Right cardiac atrium (tissue), 5 donors: ENCODE data around the gene SPPL2C. TPM values are rescaled to one million over a fixed set of nuclear protein-coding genes. Genes with fewer than 3 reads are reported as not detected.

Source experiments
- ATAC-seq, 2 donors: fragments of 200-7000 bp; cut with Tn5 transposase; one replicate each; pipeline versions ENCODE4 v1.8.0 to v1.9.1; 2020; ENCODE audit warnings: moderate library complexity in 2 of 2, mild to moderate bottlenecking in 1 of 2
- DNase-seq, 3 donors: peaks; one replicate each; pipeline ENCODE4 v3.0.0-alpha.2; 2020
- H3K27ac ChIP-seq: one replicate; pipeline ENCODE4 v1.5.1; 2013; ENCODE audit warnings: mild to moderate bottlenecking, low read length, control low read depth, moderate library complexity
- H3K27me3 ChIP-seq: one replicate; pipeline ENCODE4 v1.6.1; 2013; ENCODE audit not compliant: control insufficient read depth, insufficient read depth
- H3K4me1 ChIP-seq: one replicate; pipeline ENCODE4 v1.6.1; 2013; ENCODE audit warnings: low read length; ENCODE audit not compliant: control insufficient read depth, insufficient read depth
- H3K4me3 ChIP-seq: one replicate; pipeline ENCODE4 v1.5.1; 2013; ENCODE audit warnings: low read length, control low read depth
- H3K9me3 ChIP-seq: one replicate; pipeline ENCODE4 v1.6.1; 2013; ENCODE audit warnings: low read length; ENCODE audit not compliant: control insufficient read depth
- WGBS: extraction: QIAGEN DNeasy Blood & Tissue Kit; methylation state at CpG from one replicate; pipeline ENCODE4 v1.1.7; 2013; 5-methylcytosine and 5-hydroxymethylcytosine counted together
- intact Hi-C, 4 donors: fragments of 100-400 bp; cut with DNase I; formaldehyde crosslinking; loops; one replicate each; pipeline versions ENCODE4 v1.11.0 to v1.14.0; 2022 to 2023
- long read RNA-seq, 4 donors: library from polyadenylated mRNA; unstranded; transcript quantifications; one replicate each; pipeline ENCODE4 v2.0.0, GENCODE V29; 2020 to 2021
- polyA plus RNA-seq: library from polyadenylated mRNA; stranded (reverse); fragments of 200-250 nt; gene quantifications from one replicate; pipeline ENCODE4 v1.2.3, GENCODE V29; 2013
- total RNA-seq, 4 donors: library from RNA; stranded (reverse); fragmentation: NEBNext Ultra II Directional; extraction: Animal tissue kit (Norgen Biotek cat#: 25700); gene quantifications; one replicate each; pipeline ENCODE4 v1.2.1, GENCODE V29; 2021
- donor health status: healthy with polysubstance abuse.
- donor health status: DM: no; HTN: yes; CAD: no.
- donor health status: DM: no; HTN: no; CAD: no.
- donor health status: DM: no; HTN: yes; CAD: no; lungs with severe emphysema.
- donor health status: DM: yes; HTN: yes; CAD: no.

The SPPL2C gene, protein sequence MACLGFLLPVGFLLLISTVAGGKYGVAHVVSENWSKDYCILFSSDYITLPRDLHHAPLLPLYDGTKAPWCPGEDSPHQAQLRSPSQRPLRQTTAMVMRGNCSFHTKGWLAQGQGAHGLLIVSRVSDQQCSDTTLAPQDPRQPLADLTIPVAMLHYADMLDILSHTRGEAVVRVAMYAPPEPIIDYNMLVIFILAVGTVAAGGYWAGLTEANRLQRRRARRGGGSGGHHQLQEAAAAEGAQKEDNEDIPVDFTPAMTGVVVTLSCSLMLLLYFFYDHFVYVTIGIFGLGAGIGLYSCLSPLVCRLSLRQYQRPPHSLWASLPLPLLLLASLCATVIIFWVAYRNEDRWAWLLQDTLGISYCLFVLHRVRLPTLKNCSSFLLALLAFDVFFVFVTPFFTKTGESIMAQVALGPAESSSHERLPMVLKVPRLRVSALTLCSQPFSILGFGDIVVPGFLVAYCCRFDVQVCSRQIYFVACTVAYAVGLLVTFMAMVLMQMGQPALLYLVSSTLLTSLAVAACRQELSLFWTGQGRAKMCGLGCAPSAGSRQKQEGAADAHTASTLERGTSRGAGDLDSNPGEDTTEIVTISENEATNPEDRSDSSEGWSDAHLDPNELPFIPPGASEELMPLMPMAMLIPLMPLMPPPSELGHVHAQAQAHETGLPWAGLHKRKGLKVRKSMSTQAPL
- total RNA-seq (not detected), polyA plus RNA-seq (not detected)
- long read RNA-seq, donor 1 = 0 reads
- long read RNA-seq, donor 2 = 0 reads
- long read RNA-seq, donor 3 = 0 reads
- long read RNA-seq, donor 4 = 0 reads

DNA sequence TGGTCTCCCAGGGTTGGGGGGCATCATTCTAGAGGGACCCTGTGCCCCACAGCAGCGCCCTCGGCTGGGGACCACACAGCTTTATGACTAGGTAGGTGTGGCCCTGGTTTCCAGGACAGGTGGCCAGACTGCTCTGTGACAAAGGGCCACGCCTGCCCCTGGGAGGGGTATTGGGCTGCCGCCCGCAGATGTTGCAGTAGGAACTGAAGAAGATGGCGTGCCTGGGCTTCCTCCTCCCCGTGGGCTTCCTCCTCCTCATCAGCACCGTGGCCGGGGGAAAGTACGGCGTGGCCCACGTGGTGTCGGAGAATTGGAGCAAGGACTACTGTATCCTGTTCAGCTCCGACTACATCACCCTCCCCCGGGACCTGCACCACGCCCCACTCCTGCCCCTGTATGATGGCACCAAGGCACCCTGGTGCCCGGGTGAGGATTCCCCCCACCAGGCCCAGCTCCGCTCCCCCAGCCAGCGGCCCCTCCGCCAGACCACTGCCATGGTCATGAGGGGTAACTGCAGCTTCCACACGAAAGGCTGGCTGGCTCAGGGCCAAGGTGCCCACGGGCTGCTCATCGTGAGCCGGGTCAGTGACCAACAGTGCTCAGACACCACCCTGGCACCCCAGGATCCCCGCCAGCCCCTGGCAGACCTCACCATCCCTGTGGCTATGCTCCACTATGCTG is at the start of gene SPPL2C:
Gene SPPL2C (plus strand): TSS at position 187 of the 681 bp plus-strand sequence. CDS start 26 bp downstream, at position 213.
- H3K27ac ChIP-seq = no peak within 1 kb of the TSS
- no peak for DNase-seq
- WGBS = 79% methylated on average over 25 of the region's 25 CpGs

DNA sequence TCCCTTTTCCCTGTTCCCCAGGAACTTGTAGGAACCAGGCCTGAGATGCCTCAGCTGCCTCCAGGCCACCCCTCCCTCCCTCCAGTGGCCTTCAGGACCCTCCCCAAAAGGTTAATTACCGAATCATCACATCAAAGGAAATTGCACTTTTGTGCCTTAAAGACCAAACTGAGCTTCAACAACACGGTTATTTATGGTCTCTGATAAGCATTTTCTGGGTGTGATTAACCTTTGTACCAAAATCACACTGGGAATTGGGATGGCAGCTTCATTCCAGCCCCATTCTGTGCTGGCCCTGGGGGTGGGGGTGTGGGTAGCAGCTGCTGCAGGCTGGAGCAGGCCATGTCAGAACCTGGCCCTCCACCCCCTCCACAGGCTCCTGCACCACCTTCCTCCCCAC is 43.9 kb upstream of the SPPL2C start:
- Histone ChIP-seq H3K9me3 (no peaks in the 10 kb centered on the region), H3K27me3 (no peaks in the 10 kb centered on the region), H3K4me3 (no peak overlapping the region), H3K4me1 (no peaks in the 10 kb centered on the region), H3K27ac (no peak overlapping the region)
- 32% methylated on average over 2 of the region's 2 CpGs for WGBS
- intact Hi-C loops = no loop called here
- DNase-seq (no peak), ATAC-seq (no peak)

More for the DNA sequence above, at the start of gene SPPL2C:
- H3K4me3 ChIP-seq = no peak within 1 kb of the TSS
- no peaks in the 10 kb centered on the region for H3K27me3 ChIP-seq
- H3K9me3 ChIP-seq = no peaks in the 10 kb centered on the region
- H3K4me1 ChIP-seq = no peaks in the 10 kb centered on the region
- intact Hi-C loops = no loop called here
- ATAC-seq = no peak

DNA sequence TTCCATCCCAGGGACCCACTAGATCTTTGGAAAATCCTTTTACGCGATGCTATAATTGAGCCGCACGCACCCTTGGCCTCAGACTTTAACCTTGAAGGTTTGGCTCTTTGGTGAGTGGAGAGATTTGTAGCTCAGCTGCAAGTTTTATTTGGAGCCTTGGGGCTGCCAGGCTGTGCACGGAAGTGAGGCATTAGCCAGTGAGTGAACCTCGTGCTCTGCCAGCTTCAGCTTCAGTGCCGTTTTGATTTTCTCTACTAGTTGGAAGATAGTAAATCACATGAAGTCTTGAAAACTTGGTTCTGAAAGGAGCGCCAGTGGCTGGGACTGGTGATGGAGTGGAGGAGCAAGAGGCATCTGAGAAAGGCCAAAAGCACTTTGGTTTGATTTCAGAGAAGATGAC is 43.3 kb upstream of the SPPL2C start:
- H3K27ac ChIP-seq = no peak overlapping the region
- no peaks in the 10 kb centered on the region for H3K27me3 ChIP-seq
- 74% methylated on average over 8 of the region's 8 CpGs for WGBS
- no peak for ATAC-seq
- DNase-seq = no peak
- no peaks in the 10 kb centered on the region for H3K4me1 ChIP-seq
- no peak overlapping the region for H3K4me3 ChIP-seq
- H3K9me3 ChIP-seq = no peaks in the 10 kb centered on the region
- intact Hi-C loops = no loop called here

DNA sequence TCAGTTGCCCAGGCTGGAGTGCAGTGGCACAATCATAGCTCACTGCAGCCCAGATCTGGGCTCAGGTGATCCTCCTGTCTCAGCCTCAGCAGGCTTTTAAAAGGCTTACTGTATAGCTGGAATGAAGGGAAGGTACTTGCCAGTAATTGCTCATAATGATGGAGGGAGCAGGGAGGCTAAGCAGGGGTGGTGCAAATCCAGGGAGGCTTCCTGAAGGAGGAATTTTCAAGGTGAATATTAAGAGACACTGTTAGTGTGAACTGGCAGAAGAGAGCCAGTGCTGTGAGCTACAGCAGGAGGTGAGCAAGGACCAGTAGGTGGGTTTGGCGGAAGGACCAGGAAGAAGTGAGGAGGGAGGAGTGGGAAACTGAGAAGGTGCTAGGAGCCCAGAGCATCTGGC is 35.8 kb upstream of the SPPL2C start:
- WGBS = 88% methylated on average over 1 of the region's 1 CpG
- Histone ChIP-seq H3K4me3 (no peak overlapping the region), H3K27ac (no peak overlapping the region), H3K9me3 (no peaks in the 10 kb centered on the region), H3K27me3 (no peaks in the 10 kb centered on the region), H3K4me1 (no peaks in the 10 kb centered on the region)
- intact Hi-C loops = no loop called here
- no peak for DNase-seq
- no peak for ATAC-seq

DNA sequence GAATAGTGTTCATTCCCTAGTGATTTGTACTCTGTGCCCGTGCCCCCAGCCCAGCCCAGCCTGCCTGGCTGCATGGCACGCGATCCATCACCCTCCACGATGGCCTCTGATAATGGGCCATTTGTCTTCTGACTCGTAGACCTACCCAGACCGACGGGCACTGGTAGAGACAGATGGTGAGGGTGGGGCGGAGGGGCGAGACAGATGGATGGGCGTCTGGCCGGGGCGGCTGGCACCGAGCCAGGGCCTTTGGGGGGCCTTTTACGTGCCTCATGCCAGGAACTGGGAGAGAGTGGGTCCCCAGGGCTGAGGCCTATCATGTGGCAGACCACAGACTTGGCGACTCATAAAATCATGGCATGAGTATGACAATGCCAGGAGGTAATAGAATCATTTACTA is 35.2 kb upstream of the SPPL2C start:
- Histone ChIP-seq H3K27ac (no peak overlapping the region), H3K4me1 (no peaks in the 10 kb centered on the region), H3K9me3 (no peaks in the 10 kb centered on the region), H3K4me3 (no peak overlapping the region), H3K27me3 (no peaks in the 10 kb centered on the region)
- 69% methylated on average over 15 of the region's 15 CpGs for whole genome bisulfite sequencing
- peak in 1 of 3 donors; percentile 27 for DNase-seq
- intact Hi-C loops = no loop called here
- ATAC-seq = peak in 1 of 2 donors; percentile 17

DNA sequence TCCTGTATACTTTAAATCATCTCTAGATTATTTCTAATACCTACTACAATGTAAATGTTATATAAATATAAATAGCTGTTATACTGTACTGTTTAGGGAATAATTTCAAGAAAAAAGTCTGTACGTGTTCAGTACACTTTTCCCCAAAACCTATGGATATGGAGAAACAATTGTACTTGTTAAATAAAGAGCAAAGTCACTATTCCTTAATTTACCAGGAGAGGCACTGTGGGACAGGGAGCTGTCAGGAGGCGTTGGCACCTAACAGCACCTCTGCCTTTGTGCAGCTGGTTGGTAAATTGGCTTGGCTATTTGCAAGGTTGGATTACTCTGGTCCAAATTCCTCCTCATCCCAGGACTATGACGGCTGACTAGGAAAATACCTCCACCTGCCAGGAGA is 32.6 kb upstream of the SPPL2C start:
- 65% methylated on average over 3 of the region's 3 CpGs for WGBS
- H3K27me3 ChIP-seq = no peaks in the 10 kb centered on the region
- no peaks in the 10 kb centered on the region for H3K4me1 ChIP-seq
- H3K4me3 ChIP-seq = no peak overlapping the region
- intact Hi-C loops = no loop called here
- ATAC-seq (no peak), DNase-seq (no peak)
- H3K9me3 ChIP-seq = no peaks in the 10 kb centered on the region
- H3K27ac ChIP-seq = no peak overlapping the region

DNA sequence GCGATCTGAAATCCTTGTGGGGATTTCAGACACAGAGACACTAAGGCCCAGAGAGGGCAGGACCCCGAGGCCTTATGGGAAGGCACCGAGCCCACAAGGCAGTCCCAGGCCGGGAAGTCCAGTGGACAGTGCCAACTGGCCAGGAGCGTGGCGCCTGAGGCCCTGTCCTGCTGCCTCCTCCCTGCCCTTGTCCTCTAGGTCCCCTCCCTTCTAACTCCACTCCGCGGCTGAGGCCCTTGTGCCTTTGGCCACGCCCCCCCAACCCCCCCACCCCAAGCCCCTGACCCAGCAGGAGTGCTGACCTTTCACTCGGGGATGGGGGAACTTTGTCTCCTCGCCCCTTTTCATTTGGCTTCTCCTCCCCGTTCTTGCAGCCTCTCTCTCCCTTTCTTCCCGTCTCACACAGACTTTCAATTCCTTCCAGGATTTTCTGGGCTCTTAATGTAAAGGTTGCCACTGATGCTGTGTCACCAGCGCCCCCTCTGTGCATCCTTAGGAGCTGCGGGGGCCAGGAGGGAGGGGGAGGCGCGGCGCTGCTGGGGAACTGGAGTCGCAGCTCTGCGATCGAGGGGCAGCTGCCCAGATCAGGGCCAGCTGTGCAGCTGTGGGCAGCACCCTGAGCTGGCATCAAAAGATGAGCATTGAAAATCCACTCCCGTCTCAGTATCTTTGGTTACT is 31.5 kb upstream of the SPPL2C start:
- Histone ChIP-seq H3K9me3 (no peaks in the 10 kb centered on the region), H3K27me3 (no peaks in the 10 kb centered on the region), H3K4me3 (no peak overlapping the region), H3K4me1 (no peaks in the 10 kb centered on the region), H3K27ac (no peak overlapping the region)
- ATAC-seq = no peak
- intact Hi-C loops = no loop called here
- peak in 1 of 3 donors; percentile 35 for DNase-seq
- 21% methylated on average over 22 of the region's 22 CpGs for WGBS

DNA sequence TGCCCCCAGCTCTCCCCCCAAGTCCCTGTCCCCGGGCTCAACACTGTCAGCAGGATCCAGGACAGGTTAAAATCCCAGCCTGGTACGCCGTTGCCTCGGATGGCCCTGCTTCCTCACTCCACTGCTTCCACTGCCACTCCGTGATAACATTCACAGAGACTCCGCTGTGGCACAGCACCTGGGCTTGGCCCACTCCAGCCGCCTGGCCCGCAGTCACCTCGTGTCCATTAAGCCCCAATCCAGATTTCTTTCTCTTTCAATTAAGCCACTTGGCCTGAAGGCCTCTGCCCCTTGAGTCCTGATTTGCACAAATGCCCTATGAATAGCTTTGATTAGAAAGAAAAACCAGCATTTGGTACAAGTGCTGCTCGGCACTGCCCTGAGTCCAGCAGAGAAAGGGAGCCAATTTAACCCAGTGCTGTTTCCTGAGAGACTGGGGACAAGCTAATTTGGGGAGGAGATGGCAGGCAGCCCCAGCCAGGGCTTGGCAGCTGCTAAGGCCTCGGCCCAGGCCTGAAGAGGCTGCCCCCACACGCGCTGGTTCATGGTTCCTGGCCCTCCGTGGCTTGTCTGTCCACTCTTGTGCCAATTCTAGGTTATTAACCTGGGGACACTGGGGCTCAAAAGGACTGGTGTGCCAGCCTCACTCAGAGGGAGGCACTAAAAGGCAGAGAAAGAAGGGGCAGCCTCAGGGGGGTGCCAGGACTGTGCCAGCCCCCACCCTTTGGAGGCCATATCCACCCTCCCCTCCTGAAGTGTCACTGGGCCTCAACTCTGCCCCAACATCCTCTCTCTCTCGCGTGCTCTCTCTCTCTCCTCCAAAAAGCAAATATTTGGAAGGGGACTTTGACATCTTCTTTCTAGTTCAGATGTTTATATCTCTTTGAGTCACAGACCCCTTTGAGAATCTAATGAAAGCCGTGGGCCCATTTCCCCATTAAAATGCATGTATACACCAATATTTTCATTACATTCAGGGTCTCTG is 29.8 kb upstream of the SPPL2C start:
- DNase-seq = peak in 2 of 3 donors; percentile 7 to 46

DNA sequence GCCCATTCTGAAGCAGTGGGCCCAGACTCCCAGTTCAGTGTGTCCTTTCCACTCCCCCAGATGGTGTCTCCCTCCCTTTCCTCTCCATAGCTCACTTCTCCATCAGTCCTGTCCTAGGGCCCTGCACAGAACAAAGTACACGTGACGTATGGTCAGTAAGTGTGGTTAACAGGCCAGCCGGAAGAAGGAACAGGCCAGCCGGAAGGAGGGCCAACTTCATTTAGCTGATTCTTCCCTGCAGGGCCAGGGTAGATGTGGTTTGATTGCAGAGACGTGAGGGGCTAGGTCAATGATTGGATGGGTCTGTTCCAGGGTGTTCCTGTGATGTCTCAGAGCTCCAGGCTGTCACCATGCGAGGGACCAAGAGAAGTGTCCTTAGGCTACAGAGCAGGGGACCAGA is 28.9 kb upstream of the SPPL2C start:
- no peaks in the 10 kb centered on the region for H3K9me3 ChIP-seq
- intact Hi-C loops = no loop called here
- no peak overlapping the region for H3K27ac ChIP-seq
- no peak overlapping the region for H3K4me3 ChIP-seq
- no peaks in the 10 kb centered on the region for H3K27me3 ChIP-seq
- H3K4me1 ChIP-seq = no peaks in the 10 kb centered on the region
- no peak for DNase-seq
- ATAC-seq = no peak
- WGBS = 79% methylated on average over 6 of the region's 6 CpGs

More for the DNA sequence above, 29.8 kb upstream of the SPPL2C start:
- peak; percentile 16 to 44 for ATAC-seq
- H3K27me3 ChIP-seq = no peaks in the 10 kb centered on the region
- intact Hi-C loops = no loop called here
- no peaks in the 10 kb centered on the region for H3K4me1 ChIP-seq
- H3K9me3 ChIP-seq = no peaks in the 10 kb centered on the region
- 76% methylated on average over 17 of the region's 17 CpGs for WGBS
- H3K27ac ChIP-seq = no peak overlapping the region
- H3K4me3 ChIP-seq = no peak overlapping the region

DNA sequence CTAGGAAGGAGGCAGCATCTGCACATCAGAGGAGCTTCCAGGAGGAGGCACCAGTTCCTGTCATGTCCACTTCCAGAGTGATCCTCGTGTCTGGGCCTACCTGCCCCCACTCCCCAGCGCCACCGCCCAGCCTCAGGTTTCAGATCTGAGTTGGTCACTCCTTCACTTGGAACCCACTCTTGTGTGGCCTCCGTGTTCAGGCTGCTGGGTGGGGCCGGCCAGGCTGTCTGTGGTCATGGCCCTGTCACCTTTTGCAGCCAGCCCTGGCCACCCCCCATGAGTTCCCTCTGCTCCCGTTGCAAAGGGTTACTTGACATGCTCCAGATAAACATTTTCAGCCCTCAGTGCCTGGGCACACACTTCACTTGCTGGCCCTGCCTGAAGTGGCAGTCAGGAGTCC is 26.6 kb upstream of the SPPL2C start:
- Histone ChIP-seq H3K4me1 (no peaks in the 10 kb centered on the region), H3K4me3 (no peak overlapping the region), H3K9me3 (no peaks in the 10 kb centered on the region), H3K27ac (no peak overlapping the region), H3K27me3 (no peaks in the 10 kb centered on the region)
- WGBS = 66% methylated on average over 6 of the region's 6 CpGs
- intact Hi-C loops = no loop called here
- DNase-seq (peak in 2 of 3 donors; percentile 3 to 28), ATAC-seq (no peak)
